ENCODE data around the gene PREX1. TPM values are rescaled to one million over a fixed set of nuclear protein-coding genes. Genes with fewer than 3 reads are reported as not detected.

The PREX1 gene
- total and polyA plus RNA-seq, 2 of the 4 experiments (the other 2 are of a cell fraction) = 0.67 to 0.72 TPM

GRCh38 chr20:48807051-48807450 is 20.7 kb downstream of the PREX1 start:
- no peak overlapping the region for H2AFZ ChIP-seq (replicated peaks; ENCODE audit: low read length, poor library complexity)
- H3K4me2 ChIP-seq (ENCODE audit: low read depth, low read length) = no peak overlapping the region
- no peak for ATAC-seq (ENCODE audit: low read depth)
- H4K91ac ChIP-seq (ENCODE audit: insufficient read depth, low read depth, low read length) = no peak overlapping the region
- H3K56ac ChIP-seq (ENCODE audit: extremely low read depth, insufficient read depth, low read length) = no peak overlapping the region
- dilution Hi-C loops (cut with HindIII; ENCODE audit: low sequenced_read_pairs, unreplicated experiment) (no loop called here), intact Hi-C loops (cut with micrococcal nuclease) (no loop called here), in situ Hi-C loops (cut with MboI; ENCODE audit: low sequenced_read_pairs) (no loop called here)
- peaks cover 6% of the 10 kb centered on the region; the same call in 1 of the 2 replicates for H3K9me3 ChIP-seq (ENCODE audit: control insufficient read depth, insufficient read depth, low read length)
- no peak overlapping the region for H2BK120ac ChIP-seq (ENCODE audit: low read depth, low read length)
- H2AK9ac ChIP-seq (replicated peaks; ENCODE audit: low read depth, low read length, poor library complexity) = no peak overlapping the region
- ChIA-PET CTCF (no interaction called here), POLR2A (ENCODE audit: unreplicated experiment) (no interaction called here)
- H3K4ac ChIP-seq (ENCODE audit: low read depth, low read length) = no peak overlapping the region
- H3K4me1 ChIP-seq (ENCODE audit: control insufficient read depth, insufficient read depth, low read length) = no peaks in the 10 kb centered on the region
- H2BK20ac ChIP-seq (ENCODE audit: low read depth, low read length) = no peak overlapping the region
- no TSS peak for BruUV-seq (replicated peaks)
- TF ChIP-seq MAZ (IDR thresholded peaks at IDR 0.05; ENCODE audit: borderline replicate concordance, low read depth, low read length) = no peak
- no peak for TF ChIP-seq MAFK (IDR thresholded peaks at IDR 0.05; ENCODE audit: low read depth, low read length)
- TF ChIP-seq SMC3 (IDR thresholded peaks at IDR 0.05; ENCODE audit: low read depth, low read length) = no peak
- no peak for TF ChIP-seq ELK1 (IDR thresholded peaks at IDR 0.05; ENCODE audit: borderline replicate concordance, low read depth, low read length)
- TF ChIP-seq USF2 (IDR thresholded peaks at IDR 0.05; ENCODE audit: low read depth, low read length) = no peak
- no peak for TF ChIP-seq CTCF (conservative IDR thresholded peaks at IDR 0.05; ENCODE audit: low read depth, low read length)
- TF ChIP-seq RAD21 (IDR thresholded peaks at IDR 0.05; ENCODE audit: low read length) = no peak
- TF ChIP-seq CEBPB (IDR thresholded peaks at IDR 0.05; ENCODE audit: low read depth, low read length) = no peak
- no peak for TF ChIP-seq MXI1 (IDR thresholded peaks at IDR 0.05; ENCODE audit: borderline replicate concordance, low read depth, low read length)
- no peak for TF ChIP-seq NFE2L2 (IDR thresholded peaks at IDR 0.05; ENCODE audit: low read depth, low read length)
- no peak for TF ChIP-seq RFX5 (IDR thresholded peaks at IDR 0.05; ENCODE audit: low read depth, low read length)
- no peak for TF ChIP-seq BHLHE40 (IDR thresholded peaks at IDR 0.05; ENCODE audit: low read depth, low read length)
- no peak for TF ChIP-seq FOS (IDR thresholded peaks at IDR 0.05; ENCODE audit: low read depth, low read length)
- no peak for TF ChIP-seq RCOR1 (IDR thresholded peaks at IDR 0.05; ENCODE audit: insufficient replicate concordance, low read length)
- TF ChIP-seq CHD1 (IDR thresholded peaks at IDR 0.05; ENCODE audit: low read depth, low read length) = no peak
- no peak for TF ChIP-seq POLR2A (IDR thresholded peaks at IDR 0.05; ENCODE audit: low read depth, low read length)
- no peak overlapping the region for H4K5ac ChIP-seq (ENCODE audit: low read depth, low read length)
- H3K4me3 ChIP-seq (ENCODE audit: insufficient read depth, low read depth, low read length) = no peak overlapping the region
- no peaks in the 10 kb centered on the region for H4K20me1 ChIP-seq (ENCODE audit: insufficient read depth, low read length)
- H3K27me3 ChIP-seq (ENCODE audit: control insufficient read depth, insufficient read depth, low read length) = peaks cover 18% of the 10 kb centered on the region
- no peak overlapping the region for H2BK15ac ChIP-seq (ENCODE audit: low read depth, low read length)
- H3K14ac ChIP-seq (replicated peaks; ENCODE audit: low read depth, low read length) = no peak overlapping the region
- no peak overlapping the region for H2AK5ac ChIP-seq (ENCODE audit: low read depth, low read length)
- H3K27ac ChIP-seq (ENCODE audit: insufficient read depth, low read length) = no peak overlapping the region
- no peak overlapping the region for H3K9ac ChIP-seq (ENCODE audit: low read depth, low read length)
- no peak for DNase-seq
- H4K8ac ChIP-seq (ENCODE audit: low read depth in 2 of 2, low read length in 2 of 2) = no peak overlapping the region
- H3K79me1 ChIP-seq (ENCODE audit: low read depth in 1 of 2, low read length in 2 of 2) = no peaks in the 10 kb centered on the region
- H3K23ac ChIP-seq (ENCODE audit: low read depth, low read length) = no peak overlapping the region
- H3K36me3 ChIP-seq (ENCODE audit: control insufficient read depth, insufficient read depth, low read length) = no peaks in the 10 kb centered on the region
- H2BK5ac ChIP-seq (ENCODE audit: low read depth, low read length, poor library complexity, severe bottlenecking) = no peak overlapping the region
- WGBS, 2 experiments (ENCODE audit: extremely low coverage in 2 of 2, insufficient read length in 1 of 2) = no CpG with 5 or more reads among the region's 1 CpG
- H3K9me1 ChIP-seq (ENCODE audit: insufficient read depth, low read length) = no peaks in the 10 kb centered on the region; the same call in 1 of the 2 replicates
- H3K18ac ChIP-seq (ENCODE audit: low read depth, low read length) = no peak overlapping the region
